IMR-90 (cell line): Measurements from ENCODE around the gene YJU2. TPM values are rescaled to one million over a fixed set of nuclear protein-coding genes. Genes with fewer than 3 reads are reported as not detected.

Source experiments
- ATAC-seq: fragments of 200-7000 bp; cut with Tn5 transposase; 2 replicates; pipeline ENCODE4 v1.9.1; 2020; ENCODE audit warnings: low read depth, mild to moderate bottlenecking, moderate library complexity
- BruUV-seq: library from RNA; stranded (reverse); fragments of 400-500 nt; replicated peaks from 2 replicates; lab custom pipeline; 2021; lab: Mats Ljungman, UMichigan
- CTCF ChIA-PET: fragments of 300-600 bp; formaldehyde crosslinking; extraction: SDS; loops from one replicate; lab custom pipeline; 2021; ENCODE audit warnings: antibody characterized with exemption; lab: Yijun Ruan, JAX
- POLR2A ChIA-PET: fragments of 300-600 bp; sonication (Branson Sonifier 250); formaldehyde crosslinking; loops from one replicate; lab custom pipeline; 2022; ENCODE audit warnings: antibody characterized with exemption; ENCODE audit not compliant: unreplicated experiment; lab: Charles Lee
- DNase-seq: peaks from one replicate; pipeline ENCODE4 v3.0.0; 2013
- H2AFZ ChIP-seq: replicated peaks from 2 replicates; pipeline ENCODE3; 2013; ENCODE audit warnings: low read length, mild to moderate bottlenecking; ENCODE audit not compliant: poor library complexity
- H2AK5ac ChIP-seq: 2 replicates; pipeline ENCODE4 v1.6.1; 2013; ENCODE audit warnings: low read depth, low read length, inconsistent platforms
- H2AK9ac ChIP-seq: replicated peaks from 2 replicates; pipeline ENCODE3; 2013; ENCODE audit warnings: mild to moderate bottlenecking, low read depth, low read length, moderate library complexity; ENCODE audit not compliant: poor library complexity
- H2BK120ac ChIP-seq: 2 replicates; pipeline ENCODE4 v1.6.1; 2013; ENCODE audit warnings: low read depth, low read length, inconsistent platforms
- H2BK15ac ChIP-seq: 3 replicates; pipeline ENCODE4 v1.6.1; 2013; ENCODE audit warnings: low read depth, low read length, inconsistent platforms
- H2BK20ac ChIP-seq: 2 replicates; pipeline ENCODE4 v1.6.1; 2013; ENCODE audit warnings: low read depth, mild to moderate bottlenecking, inconsistent platforms, low read length, moderate library complexity
- H2BK5ac ChIP-seq: 2 replicates; pipeline ENCODE4 v1.6.1; 2013; ENCODE audit warnings: mild to moderate bottlenecking, low read depth, low read length, inconsistent platforms; ENCODE audit not compliant: poor library complexity, severe bottlenecking
- H3K14ac ChIP-seq: replicated peaks from 2 replicates; pipeline ENCODE4 v1.6.1; 2013; ENCODE audit warnings: low read depth, low read length, inconsistent platforms
- H3K18ac ChIP-seq: 2 replicates; pipeline ENCODE4 v1.6.1; 2013; ENCODE audit warnings: low read depth, low read length, control low read depth
- H3K23ac ChIP-seq: 2 replicates; pipeline ENCODE4 v1.6.1; 2013; ENCODE audit warnings: low read depth, low read length, inconsistent platforms
- H3K27ac ChIP-seq: 2 replicates; pipeline ENCODE4 v1.5.1; 2013; ENCODE audit warnings: mild to moderate bottlenecking, control low read depth, low read length; ENCODE audit not compliant: insufficient read depth
- H3K27me3 ChIP-seq: 2 replicates; pipeline ENCODE4 v1.6.1; 2013; ENCODE audit warnings: low read length; ENCODE audit not compliant: control insufficient read depth, insufficient read depth
- H3K36me3 ChIP-seq: 2 replicates; pipeline ENCODE4 v1.6.1; 2013; ENCODE audit warnings: low read length, mixed read lengths; ENCODE audit not compliant: control insufficient read depth, insufficient read depth
- H3K4ac ChIP-seq: 2 replicates; pipeline ENCODE4 v1.6.1; 2013; ENCODE audit warnings: low read depth, low read length, inconsistent platforms
- H3K4me1 ChIP-seq: 2 replicates; pipeline ENCODE4 v1.6.1; 2013; ENCODE audit warnings: low read length, mixed read lengths; ENCODE audit not compliant: control insufficient read depth, insufficient read depth
- H3K4me2 ChIP-seq: 2 replicates; pipeline ENCODE4 v1.6.1; 2013; ENCODE audit warnings: low read depth, mild to moderate bottlenecking, control low read depth, low read length, moderate library complexity
- H3K4me3 ChIP-seq: 2 replicates; pipeline ENCODE4 v1.5.1; 2013; ENCODE audit warnings: low read depth, mild to moderate bottlenecking, control low read depth, low read length, moderate library complexity; ENCODE audit not compliant: insufficient read depth
- H3K56ac ChIP-seq: 2 replicates; pipeline ENCODE4 v1.6.1; 2013; ENCODE audit warnings: low read length, inconsistent platforms; ENCODE audit not compliant: insufficient read depth; ENCODE audit errors: extremely low read depth
- H3K79me1 ChIP-seq, 2 experiments: 2 replicates each; pipeline ENCODE4 v1.6.1; 2013; ENCODE audit warnings: low read length in 2 of 2, inconsistent platforms in 1 of 2, low read depth in 1 of 2
- H3K9ac ChIP-seq: 2 replicates; pipeline ENCODE4 v1.6.1; 2013; ENCODE audit warnings: low read depth, low read length, control low read depth
- H3K9me1 ChIP-seq: 2 replicates; pipeline ENCODE4 v1.6.1; 2013; ENCODE audit warnings: low read length, inconsistent platforms; ENCODE audit not compliant: insufficient read depth
- H3K9me3 ChIP-seq: 2 replicates; pipeline ENCODE4 v1.6.1; 2013; ENCODE audit warnings: low read length; ENCODE audit not compliant: control insufficient read depth, insufficient read depth
- H4K20me1 ChIP-seq: 2 replicates; pipeline ENCODE4 v1.6.1; 2013; ENCODE audit warnings: low read length, inconsistent platforms; ENCODE audit not compliant: insufficient read depth
- H4K5ac ChIP-seq: 2 replicates; pipeline ENCODE4 v1.6.1; 2013; ENCODE audit warnings: mild to moderate bottlenecking, low read depth, low read length, control low read depth
- H4K8ac ChIP-seq, 2 experiments: 2 replicates each; pipeline ENCODE4 v1.6.1; 2013; ENCODE audit warnings: low read depth in 2 of 2, low read length in 2 of 2, control low read depth in 1 of 2, inconsistent platforms in 1 of 2
- H4K91ac ChIP-seq: 2 replicates; pipeline ENCODE4 v1.6.1; 2013; ENCODE audit warnings: low read depth, low read length, inconsistent platforms; ENCODE audit not compliant: insufficient read depth
- FOS ChIP-seq: fragments of 150-350 bp; IDR thresholded peaks from 2 replicates; pipeline ENCODE4 v1.6.1; 2016; ENCODE audit warnings: low read depth, low read length
- SMC3 ChIP-seq: fragments of 150-350 bp; IDR thresholded peaks from 2 replicates; pipeline ENCODE4 v1.6.1; 2016; ENCODE audit warnings: low read depth, mild to moderate bottlenecking, antibody characterized with exemption, low read length, moderate library complexity
- WGBS, 2 experiments: methylation state at CpG; one replicate each; pipeline versions ENCODE4 v1.1.5 to v1.1.7; 2013; ENCODE audit warnings: missing lambda C conversion rate in 2 of 2; ENCODE audit not compliant: insufficient read length in 1 of 2; ENCODE audit errors: extremely low coverage in 2 of 2; 5-methylcytosine and 5-hydroxymethylcytosine counted together
- dilution Hi-C: fragments of 300-500 bp; cut with HindIII; formaldehyde crosslinking; loops from one replicate; pipeline ENCODE4 v1.14.3; 2018; ENCODE audit warnings: low sequenced_read_pairs; ENCODE audit not compliant: unreplicated experiment
- in situ Hi-C: fragments of 300-500 bp; cut with MboI; formaldehyde crosslinking; loops from 3 replicates; pipeline ENCODE4 v1.14.3; 2019; ENCODE audit warnings: low sequenced_read_pairs, inconsistent platforms, mixed read lengths
- intact Hi-C: fragments of 100-400 bp; cut with micrococcal nuclease; formaldehyde crosslinking; loops from 2 replicates; pipeline ENCODE4 v1.10.0; 2022
- polyA plus RNA-seq, 3 experiments: library from polyadenylated mRNA; depleted of rRNA; stranded (reverse); fragments of >200 nt; gene quantifications; 2 replicates each; pipeline ENCODE4 v1.2.3, GENCODE V29; 2012; ENCODE audit warnings: low replicate concordance in 1 of 3
- total RNA-seq: library from RNA; depleted of rRNA; stranded (reverse); fragments of >200 nt; gene quantifications from 2 replicates; pipeline ENCODE4 v1.2.3, GENCODE V29; 2012

The YJU2 gene
- total and polyA plus RNA-seq, 2 of the 4 experiments (the other 2 are of a cell fraction): 15.6 to 18.9 TPM

- no peak for TF ChIP-seq SMC3
Observed at GRCh38 chr19:4199699-4200293, 47.1 kb upstream of the YJU2 start (continued).

- Histone ChIP-seq H3K18ac (no peak overlapping the region), H3K4me3 (no peak overlapping the region), H2BK120ac (no peak overlapping the region), H3K36me3 (no peaks in the 10 kb centered on the region), H3K4ac (no peak overlapping the region), H3K4me1 (no peaks in the 10 kb centered on the region), H3K27ac (no peak overlapping the region), H4K5ac (no peak overlapping the region), H2AFZ (no peak overlapping the region), H3K9me1 (no peaks in the 10 kb centered on the region), H3K23ac (no peak overlapping the region), H4K8ac (no peak overlapping the region), H3K9ac (no peak overlapping the region), H3K56ac (no peak overlapping the region), H2BK15ac (no peak overlapping the region), H2BK5ac (no peak overlapping the region), H3K9me3 (no peaks in the 10 kb centered on the region), H2BK20ac (no peak overlapping the region), H2AK5ac (no peak overlapping the region), H4K91ac (no peak overlapping the region), H4K20me1 (no peaks in the 10 kb centered on the region; the same call in 1 of the 2 replicates), H3K79me1 (no peaks in the 10 kb centered on the region), H3K27me3 (peaks cover 43% of the 10 kb centered on the region), H2AK9ac (no peak overlapping the region), H3K14ac (no peak overlapping the region), H3K4me2 (no peak overlapping the region)
- DNase-seq (no peak), ATAC-seq (no peak)
- CTCF ChIA-PET: interaction anchor here (0.7 to 1.7 kb wide), 2 partner anchors 61 to 213 kb away, joined by 5 to 11 read pairs; no protein-coding TSS in a partner anchor
- in situ Hi-C loops: no loop called here
- intact Hi-C loops: loop anchor here (10.0 kb wide), 1 partner anchor 536 kb away; no protein-coding TSS in a partner anchor
- WGBS, 2 experiments: 75% methylated on average over 1 of the region's 2 CpGs; no CpG with 5 or more reads in 1 of the 2 experiments
- BruUV-seq: no TSS peak
- TF ChIP-seq FOS: no peak
- dilution Hi-C loops: no loop called here
- POLR2A ChIA-PET: no interaction called here
Observed at GRCh38 chr19:4200940-4201542, 45.8 kb upstream of the YJU2 start.
